Activated CD4-positive, CD25-positive, alpha-beta regulatory T cell treated with anti-CD3 and anti-CD28 coated beads, Interleukin-2, amount 50 U/mL, for 24 hours (primary cell): ENCODE measurements around the gene TRAF6.
"Not testable (repeated sequence)": the region's sequence is repeated elsewhere in the genome, so short reads cannot be mapped to it uniquely, and the experiment has no call there.

ENCODE experiments used
- ATAC-seq, 2 donors: fragments of 150-1000 bp; cut with Tn5 transposase; one replicate each; pipeline ENCODE4 v1.10.0; 2021; ENCODE audit warnings: mild to moderate bottlenecking in 1 of 2, moderate library complexity in 1 of 2

The TRAF6 gene, protein sequence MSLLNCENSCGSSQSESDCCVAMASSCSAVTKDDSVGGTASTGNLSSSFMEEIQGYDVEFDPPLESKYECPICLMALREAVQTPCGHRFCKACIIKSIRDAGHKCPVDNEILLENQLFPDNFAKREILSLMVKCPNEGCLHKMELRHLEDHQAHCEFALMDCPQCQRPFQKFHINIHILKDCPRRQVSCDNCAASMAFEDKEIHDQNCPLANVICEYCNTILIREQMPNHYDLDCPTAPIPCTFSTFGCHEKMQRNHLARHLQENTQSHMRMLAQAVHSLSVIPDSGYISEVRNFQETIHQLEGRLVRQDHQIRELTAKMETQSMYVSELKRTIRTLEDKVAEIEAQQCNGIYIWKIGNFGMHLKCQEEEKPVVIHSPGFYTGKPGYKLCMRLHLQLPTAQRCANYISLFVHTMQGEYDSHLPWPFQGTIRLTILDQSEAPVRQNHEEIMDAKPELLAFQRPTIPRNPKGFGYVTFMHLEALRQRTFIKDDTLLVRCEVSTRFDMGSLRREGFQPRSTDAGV

DNA sequence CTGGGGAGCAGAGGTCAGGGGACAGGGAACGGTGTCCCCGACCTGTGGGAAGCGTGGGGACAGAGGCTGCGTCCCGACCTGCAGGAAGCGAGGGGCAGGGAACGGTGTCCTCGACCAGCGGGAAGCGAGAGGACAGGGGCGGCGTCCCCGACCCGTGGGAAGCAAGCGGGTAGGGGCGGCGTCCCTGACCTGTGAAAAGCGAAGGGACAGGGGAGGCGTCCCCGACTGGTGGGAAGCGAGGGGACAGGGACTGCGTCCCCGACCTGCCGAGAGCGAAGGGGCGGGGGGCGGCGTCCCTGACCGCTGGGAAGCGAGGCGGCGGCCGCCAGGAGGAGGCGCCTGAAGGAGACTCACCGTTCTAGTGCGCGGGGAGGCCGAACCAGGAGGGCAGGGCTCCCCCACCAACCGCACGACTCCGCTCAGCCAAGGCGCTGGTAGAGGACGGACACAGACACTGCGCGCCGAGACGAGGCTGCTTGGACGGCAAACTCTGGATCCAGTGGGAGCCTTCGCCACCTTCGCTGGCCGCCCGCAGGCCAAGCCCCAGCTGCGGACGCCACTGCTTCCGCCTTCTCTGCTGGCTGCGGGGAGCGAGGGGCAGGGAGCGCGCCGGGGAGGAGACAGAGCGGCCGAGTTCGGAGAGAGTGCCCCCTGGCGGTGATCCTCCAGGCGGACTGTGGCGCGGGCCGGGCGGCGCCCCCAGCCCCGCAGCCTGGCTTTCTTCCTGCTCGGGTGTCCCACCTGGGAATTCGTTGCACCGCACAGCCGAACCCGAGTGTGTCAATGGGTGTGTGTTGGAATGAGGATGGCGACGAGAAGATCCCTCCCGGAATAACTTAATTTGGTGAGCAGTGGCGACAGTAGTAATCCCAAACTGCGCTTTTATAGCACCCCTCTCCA, at the start of gene TRAF6:
TRAF6 (minus strand) TSS at position 579 of the 900 bp plus-strand sequence. CDS start 8,757 bp downstream, outside the sequence.
- ATAC-seq, result peak; percentile 95 to 96

DNA sequence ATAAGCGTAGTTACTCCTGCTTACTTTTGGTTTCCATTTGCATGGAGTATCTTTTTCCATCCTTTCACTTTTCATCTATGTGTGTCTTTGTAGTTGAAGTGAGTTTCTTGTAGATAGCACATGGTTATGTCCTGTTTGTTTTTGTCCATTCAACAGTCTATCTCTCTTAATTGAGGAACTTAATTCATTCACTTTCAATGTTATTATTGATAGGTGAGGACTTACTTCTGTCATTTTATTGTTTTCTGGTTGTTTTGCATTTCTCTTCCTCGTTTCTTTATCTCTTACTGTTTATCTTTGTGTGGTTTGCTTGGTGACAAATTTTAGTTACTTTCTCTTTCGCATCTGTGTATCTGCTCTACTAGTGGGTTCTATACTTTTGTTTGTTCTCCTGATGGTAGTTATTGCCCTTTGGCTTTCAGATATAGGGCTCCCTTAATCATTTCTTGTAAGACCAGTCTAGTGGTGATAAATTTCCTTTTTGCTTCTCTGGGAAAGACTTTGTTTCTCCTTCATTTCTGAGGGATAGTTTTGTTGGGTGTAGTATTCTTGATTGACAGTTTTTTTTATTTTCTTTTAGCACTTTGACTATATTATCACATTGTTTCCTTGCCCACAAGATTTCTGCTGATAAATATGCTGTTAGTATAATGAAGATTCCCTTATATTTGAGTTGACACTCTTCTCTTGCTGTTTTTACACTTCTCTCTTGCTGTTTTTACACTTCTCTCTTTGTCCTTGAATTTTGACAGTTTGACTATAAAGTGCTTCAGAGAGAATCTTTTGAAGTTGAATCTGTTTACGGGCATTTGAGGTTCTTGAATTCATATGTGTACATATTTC, 48.7 kb upstream of the TRAF6 start:
- ATAC-seq, result peak in 1 of 2 donors; percentile 60

DNA sequence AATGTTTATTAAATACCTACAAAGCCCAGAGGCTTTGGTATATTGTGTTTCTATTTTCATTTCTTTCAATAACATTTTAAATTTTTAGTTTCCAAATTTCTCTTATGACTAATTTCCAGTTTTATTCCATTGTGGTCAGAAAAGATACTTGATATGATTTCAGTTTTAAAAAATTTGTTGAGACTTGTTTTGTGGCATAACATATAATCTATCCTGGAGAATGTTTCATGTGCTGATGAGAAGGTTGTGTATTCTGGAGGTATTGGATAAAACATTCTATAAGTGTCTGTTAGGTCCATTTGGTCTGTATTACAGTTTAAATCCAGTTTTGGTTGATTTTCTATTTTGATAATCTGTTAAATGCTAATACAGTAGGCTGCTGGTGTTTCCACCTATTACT, 47.9 kb upstream of the TRAF6 start:
- ATAC-seq, result no peak

DNA sequence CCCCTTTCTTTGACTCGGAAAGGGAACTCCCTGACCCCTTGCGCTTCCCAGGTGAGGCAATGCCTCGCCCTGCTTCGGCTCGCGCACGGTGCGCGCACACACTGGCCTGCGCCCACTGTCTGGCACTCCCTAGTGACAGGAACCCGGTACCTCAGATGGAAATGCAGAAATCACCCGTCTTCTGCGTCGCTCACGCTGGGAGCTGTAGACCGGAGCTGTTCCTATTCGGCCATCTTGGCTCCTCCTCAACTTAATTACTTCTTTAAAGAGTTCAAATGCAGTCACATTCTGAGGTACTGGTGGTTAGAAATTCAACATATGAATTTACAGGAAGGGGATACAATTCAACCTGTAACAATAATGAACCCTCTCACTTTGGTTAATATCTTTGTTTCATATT, 47.3 kb upstream of the TRAF6 start:
- not testable (repeated sequence) for ATAC-seq

DNA sequence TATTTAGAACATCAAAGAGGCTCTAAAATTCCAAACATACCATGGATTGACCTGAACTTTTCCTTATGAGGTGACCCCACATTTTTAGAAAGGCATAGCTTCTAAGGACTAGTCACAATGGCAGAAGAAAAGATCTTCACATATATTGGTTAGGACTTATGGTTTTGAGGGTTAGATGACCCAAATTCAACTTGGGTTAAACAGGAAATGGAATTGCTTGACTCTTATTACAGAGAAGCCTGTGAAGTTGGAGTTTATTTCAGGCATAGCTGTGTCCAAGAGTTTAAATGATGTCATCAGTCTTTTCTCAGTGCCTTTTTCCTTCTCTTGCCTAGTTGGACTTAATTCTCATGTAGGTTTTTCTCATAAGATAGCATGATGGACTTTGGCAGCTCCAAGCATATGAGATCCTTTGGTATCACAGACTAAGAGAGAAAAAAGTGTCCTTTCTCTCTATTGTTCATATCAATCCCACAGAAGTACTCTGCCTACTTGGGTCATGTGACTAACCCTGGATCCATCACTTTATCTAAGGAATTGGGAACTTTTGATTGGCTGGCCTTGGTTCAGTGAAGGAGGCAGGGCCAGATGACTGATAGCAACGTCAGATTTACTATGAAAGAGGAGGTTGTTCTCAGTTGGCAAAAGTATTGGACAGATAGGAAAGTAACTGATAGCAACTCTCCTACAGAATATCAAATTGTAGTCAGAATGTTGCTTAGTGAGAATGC, 40.5 kb upstream of the TRAF6 start:
- ATAC-seq, result no peak

DNA sequence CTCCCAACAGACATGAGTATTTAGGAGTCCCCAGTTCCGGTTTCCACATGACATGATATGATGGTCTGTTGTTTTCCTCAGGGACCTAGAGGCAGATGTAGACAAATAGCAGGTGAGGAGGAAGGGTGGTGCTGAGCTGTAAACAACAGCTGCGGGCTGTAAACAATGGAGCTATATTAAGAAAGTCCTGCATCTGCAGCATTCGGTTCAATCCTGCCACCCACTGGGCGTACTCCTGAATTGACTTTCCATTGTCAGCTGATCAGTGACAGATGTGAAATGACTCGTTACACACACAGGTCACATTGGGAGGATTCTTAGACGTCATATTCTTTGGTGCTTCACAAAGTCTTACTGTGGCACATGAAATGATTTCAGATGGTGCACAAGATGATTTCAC, 30.9 kb upstream of the TRAF6 start:
- no peak for ATAC-seq

DNA sequence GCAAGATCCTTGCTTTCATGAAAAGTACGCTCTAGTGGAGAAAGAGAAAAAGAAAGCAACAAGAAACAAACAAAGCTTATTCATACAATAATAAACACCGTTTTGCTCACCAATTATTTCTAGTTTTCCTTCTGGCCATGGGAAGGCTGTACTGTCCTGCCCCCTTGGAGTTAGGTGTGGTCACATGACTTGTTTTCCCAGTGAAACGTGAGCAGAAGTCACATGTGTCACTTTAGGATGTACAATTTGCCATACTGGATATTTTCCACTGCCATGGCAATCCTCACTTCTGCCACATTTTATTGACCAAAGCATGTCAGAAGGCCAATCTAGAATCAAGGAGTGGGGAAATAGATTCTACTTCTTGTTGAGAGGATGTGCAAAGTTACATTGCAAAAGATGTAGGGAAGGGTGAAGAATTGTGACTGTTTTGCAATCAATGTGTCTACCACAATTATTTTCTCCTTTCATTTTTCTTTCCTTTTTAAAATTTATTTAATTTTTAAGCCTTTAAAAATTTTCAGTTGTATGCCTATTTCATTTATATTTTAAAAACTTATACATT, 24.3 kb upstream of the TRAF6 start:
- no peak for ATAC-seq

DNA sequence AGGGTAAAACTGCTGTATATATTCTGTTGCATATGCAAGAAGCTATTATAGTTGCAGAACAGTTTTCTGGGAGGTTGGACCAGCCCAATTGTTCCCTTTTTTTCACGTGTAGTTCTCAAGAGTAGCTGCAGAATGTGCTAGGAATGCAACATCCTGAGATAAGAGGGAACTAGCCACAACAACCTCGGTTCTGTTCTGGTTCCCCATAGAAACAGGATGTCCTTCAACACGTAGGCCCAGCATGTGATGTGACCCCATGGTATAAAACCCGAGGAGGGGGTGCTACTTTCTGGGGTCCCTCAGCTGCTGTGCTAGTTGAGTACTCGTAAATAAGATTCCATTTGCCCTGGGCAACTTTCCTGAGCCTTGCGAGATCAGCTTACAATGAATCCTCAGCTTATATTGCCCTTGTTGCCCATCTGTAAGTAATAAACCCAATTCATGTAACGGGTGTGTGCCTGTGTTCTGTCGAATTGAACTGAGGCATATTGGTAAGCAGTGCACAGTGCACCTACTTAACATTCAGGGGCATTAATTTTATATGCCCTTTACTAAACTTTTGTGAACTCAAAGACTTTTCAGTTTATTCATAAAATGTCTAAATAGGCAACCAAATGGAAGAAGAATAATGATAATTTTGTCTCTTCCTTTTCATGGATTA, 23.0 kb upstream of the TRAF6 start:
- no peak for ATAC-seq

DNA sequence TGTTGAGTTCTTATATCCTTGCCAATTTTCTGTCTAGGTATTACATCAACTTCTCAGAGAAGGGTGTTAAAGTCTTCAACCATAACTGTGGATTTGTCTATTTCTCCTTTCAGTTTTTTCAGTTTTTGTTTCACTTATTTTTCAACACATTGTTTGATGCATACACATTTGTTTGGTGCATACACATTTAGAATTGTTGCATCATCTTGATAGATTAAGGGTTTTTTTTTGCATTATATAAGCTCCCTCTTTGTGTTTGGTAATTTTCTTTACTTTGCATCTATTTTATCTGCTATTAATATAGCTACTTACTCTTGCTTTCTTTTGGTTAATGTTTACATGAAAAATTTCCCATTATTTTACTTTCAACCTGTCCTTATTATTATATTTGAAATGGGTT, 20.8 kb upstream of the TRAF6 start:
- ATAC-seq, result no peak

DNA sequence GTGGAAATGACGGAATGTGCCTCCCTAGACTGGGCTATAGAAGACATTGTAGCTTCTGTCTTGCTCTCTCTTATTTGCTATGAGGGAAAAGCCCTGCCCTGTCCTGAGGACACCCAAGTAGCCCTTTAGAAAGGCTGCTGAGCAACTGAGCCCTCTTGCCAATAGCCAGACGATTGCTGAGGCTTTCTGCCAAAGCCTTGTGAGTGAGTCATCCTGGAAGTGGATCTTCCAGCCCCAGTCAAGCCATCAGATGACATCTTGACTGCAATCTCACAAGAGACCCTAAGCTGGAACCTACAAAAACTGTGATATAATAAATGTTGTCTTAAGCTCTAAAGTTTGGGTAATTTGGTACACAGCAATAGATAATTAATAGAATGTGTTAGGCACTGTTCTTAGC, 3.9 kb upstream of the TRAF6 start:
- ATAC-seq, result no peak

DNA sequence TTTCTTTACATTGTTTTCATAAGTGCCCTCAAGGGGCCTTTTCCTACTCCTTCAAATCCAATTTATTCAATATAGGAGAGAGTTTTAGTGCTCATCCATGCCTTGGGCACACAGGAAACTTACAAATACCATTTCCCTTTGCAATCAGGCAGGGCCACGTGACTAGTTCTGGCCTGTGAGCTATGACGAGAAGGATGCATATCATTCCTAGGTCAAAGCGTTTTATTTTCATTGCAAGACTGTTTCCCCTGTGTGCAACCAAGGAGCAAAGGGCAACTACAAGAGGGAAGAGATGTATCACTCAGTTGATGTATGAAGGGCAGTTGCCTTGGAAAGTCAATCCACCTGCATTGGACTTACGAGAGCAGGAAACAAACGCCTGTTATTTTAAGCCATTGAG, 1.9 kb upstream of the TRAF6 start:
- no peak for ATAC-seq

DNA sequence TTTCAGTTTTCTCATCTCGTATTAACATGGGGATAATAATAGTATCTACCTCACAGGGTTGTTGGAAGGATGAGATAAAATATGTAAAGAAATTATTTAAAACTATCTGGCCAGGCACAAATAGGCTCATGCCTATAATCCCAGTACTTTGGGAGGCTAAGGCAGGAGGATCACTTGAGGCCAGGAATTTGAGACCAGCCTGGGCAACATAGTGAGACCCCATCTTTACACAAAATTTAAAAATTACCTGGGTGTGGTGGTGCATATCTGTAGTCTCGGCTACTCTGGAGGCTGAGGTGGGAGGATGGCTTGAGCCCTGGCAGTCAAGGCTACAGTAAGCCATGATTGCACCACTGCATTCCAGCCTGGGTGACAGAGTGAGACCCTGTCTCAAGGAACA, 990 bp upstream of the TRAF6 start:
- not testable (repeated sequence) for ATAC-seq

DNA sequence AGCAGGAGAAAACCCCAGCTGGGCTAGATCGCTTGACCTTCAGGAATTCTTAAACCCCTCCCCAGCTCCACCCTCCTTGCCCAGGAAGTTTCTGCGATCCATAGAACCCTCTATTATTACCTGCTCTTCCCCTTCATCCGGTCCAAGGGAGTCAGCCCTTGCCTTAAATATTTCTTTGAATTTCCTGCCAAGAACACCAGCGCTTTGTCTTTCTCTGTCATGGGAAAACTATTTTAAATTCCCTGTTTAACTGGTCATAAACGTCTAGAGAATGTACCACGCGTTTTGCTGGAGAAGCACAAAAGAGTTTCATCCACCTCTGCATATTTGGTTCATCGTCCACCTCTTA, 496 bp upstream of the TRAF6 start:
- ATAC-seq, result no peak

DNA sequence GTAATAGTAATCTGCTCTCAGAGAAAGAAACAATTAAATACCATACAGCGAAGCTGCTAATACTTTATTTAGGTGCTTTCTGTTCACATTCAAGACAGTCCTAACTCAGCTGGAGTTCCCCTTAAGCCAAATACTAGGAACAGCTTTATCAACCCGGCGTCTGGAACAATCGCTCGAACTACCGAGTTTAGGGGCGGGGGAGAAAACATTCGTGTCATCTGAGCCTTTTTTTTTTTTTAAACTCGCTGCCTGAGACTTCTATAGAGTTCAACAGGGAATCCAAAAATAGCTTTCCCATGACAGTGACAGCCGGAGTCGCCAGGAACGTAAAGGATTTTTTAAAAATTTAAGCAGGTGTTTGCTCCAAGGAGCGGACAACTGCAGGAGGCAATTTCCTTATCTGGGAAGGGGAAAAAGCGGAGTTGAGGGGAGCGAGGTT, 852 bp downstream of the TRAF6 start:
- ATAC-seq, result peak; percentile 30 to 33

DNA sequence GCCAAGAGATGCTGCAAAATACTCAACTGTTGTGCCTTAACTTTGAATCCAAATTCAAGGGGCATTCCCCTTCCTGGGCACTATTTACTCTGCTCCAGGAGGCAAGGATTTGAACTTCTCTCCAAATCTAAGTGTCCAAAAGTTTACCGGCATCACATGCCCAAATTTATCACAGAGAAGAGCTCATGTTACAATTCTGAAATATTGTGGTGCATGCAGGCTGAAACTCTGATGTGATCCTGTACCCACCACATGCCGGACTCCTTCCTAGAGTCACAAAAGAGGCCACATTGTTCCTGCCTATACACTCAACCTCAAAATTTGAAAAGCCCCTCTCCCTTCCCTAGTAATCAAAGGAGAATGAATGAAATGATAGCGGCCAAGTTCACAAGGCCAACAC, 1.3 kb downstream of the TRAF6 start:
- no peak for ATAC-seq

DNA sequence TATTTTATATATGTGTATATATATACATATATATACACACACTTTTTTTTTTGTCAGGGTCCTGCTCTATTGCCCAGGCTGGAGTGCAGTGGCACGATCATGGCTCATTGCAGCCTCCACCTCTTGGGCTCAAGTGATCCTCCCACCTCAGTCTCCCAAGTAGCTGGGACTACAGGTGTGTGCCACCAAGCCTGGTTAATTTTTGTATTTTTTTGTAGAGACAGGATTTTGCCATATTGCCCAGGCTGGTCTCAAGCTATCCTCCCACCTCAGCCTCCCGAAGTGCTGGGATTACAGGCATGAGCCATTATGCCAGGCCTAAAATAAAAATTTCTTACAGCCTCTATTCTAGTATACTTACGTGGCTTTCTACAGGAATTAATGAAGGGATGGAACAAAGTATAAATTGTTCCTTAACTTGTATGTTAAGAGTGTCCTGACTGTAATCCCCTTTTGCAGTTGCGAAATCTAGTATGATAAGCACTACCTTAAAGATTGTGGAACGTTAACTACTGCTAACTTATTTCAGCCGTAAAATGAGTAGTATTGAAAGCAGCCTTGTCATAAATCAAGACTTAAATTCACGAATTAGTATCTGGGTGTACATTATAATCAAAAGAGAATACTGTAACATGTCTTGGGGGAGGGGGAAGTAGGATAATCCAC, 2.1 kb downstream of the TRAF6 start:
- no peak for ATAC-seq

DNA sequence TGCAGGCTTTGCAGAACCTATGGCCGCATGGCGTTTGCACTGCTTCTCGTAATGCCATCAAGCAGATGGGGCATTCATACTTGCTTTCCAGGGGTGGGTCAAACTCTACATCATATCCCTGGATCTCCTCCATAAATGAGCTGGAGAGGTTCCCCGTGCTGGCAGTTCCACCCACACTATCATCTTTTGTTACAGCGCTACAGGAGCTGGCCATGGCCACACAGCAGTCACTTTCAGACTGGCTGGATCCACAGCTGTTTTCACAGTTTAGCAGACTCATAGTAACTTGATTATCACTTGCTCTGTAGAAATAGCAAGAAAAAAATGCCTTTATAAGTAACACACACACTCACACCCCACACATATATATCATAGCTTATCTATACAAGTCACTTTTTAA, 8.8 kb downstream of the TRAF6 start:
- no peak for ATAC-seq

DNA sequence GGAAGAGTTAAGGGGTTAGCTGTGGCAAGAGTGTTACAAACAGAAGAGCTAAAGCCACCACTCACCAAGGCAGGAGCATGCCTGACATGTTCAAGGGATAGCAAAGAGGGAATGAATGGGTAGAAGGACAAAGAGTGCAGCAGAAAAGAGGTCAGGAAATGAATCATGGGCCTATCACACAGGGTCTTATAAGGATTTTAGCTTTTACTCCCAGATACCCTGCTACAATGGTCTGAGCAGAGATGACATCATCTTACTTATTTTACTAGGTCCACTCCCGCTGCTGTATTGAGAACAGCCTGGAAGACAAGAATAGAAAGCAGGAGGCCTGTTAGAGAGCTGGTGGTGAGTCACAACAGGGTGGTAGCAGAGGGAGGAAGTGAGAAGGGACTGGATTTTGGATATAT, 9.8 kb downstream of the TRAF6 start:
- peak in 1 of 2 donors; percentile 36 for ATAC-seq

DNA sequence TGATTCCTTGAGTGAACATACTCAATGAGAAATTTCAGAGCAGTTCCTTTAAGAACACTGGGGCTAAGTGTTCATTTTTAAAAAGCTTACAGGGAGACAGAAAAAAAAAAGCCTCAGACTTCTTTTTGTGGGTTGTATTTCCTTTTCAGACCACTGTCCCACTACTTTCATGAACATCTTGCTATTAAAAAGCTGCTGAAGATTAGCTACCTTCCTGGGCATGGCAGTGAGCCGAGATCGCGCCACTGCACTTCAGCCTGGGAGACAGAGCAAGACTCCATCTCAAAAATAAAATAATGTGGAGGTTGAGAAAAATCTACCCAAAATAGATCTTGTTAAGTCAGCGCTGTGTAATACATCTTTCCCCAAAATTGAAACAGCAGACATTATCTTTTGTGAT, 10.8 kb downstream of the TRAF6 start:
- no peak for ATAC-seq

DNA sequence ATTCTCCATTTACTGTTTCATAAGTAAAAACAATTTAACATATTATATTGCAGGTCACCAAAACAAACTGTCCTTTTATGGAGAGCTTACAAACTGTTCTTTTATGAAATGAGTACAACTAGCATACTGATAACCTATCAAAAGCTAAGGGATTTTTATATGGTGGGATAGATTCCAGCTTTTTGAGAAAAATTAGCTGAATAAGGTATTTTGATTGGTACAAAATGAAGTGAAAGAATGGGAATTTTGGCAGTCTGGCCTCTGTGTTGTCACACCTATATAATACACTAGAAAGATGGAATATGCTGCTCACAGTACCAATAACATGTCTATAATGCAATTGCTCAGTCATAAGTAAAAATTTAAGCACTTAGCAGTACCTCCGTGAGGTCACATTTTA, 11.4 kb downstream of the TRAF6 start:
- ATAC-seq, result no peak

DNA sequence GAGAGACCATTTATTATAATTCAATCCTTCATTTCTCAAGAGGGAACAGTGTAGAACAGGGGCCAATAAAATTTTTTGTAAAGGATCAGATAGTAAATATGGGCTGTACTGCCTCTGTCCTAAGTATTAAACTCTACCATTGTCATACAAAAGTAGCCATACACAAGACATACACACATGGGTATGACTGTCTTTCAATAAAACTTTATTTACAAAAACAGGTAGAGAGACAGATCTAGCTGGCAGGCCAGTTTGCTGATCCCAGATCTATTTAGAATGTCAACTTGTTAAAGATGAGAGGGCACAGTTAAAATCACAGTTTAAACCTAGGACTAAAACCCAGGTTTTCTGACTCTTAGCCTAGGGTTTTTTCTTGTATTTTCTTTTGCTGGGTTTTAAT, 16.7 kb downstream of the TRAF6 start:
- no peak for ATAC-seq
